ENCODE results near the gene PLA2G10.
"Not testable (repeated sequence)": the region's sequence is repeated elsewhere in the genome, so short reads cannot be mapped to it uniquely, and the experiment has no call there.

Gene PLA2G10

DNA sequence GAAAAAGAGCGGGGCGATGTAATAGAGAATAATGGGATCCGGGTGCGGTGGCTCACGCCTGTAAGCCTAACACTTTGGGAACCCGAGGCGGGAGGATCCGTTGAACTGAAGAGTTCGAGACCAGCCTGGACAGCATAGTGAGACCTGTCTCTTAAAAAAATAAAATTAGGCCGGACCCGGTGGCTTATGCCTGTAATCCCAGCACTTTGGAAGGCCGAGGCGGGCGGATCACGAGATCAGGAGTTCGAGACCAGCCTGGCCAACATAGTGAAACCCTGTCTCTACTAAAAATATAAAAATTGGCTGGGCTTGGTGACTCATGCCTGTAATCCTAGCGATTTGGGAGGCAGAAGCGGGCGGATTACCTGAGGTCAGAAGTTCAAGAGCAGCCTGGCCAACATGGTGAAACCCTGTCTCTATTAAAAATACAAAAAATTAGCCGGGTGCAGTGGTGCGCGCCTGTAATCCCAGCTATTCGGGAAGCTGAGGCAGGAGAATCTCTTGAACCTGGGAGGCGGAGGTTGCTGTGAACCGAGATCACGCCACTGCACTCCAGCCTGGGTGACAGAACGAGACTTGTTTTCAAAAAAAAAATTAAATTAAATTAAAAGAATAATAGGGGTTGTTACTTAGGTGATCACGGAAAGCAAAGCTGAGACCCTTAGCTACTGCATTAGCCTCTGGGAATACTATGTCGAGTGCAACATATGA lies 63.3 kb downstream of the PLA2G10 start:
- Histone ChIP-seq H3K27ac (replicated peaks; ENCODE audit: low read length) (peak overlapping the region; percentile 69), H3K4me3 (ENCODE audit: low read length in 2 of 2) (peak overlapping the region in 1 of 2 donors; percentile 88), H3K36me3 (replicated peaks in 1 of 2; ENCODE audit: control insufficient read depth in 2 of 2, insufficient read depth in 2 of 2, low read length in 2 of 2) (peaks cover 3 to 43% of the 10 kb centered on the region in 2 donors), H3K4me1 (ENCODE audit: control insufficient read depth in 2 of 2, insufficient read depth in 1 of 2, low read depth in 1 of 2, low read length in 2 of 2) (peaks cover 13 to 14% of the 10 kb centered on the region in 2 donors), H2AFZ (ENCODE audit: low read length) (peak overlapping the region; percentile 88), H3K4me2 (ENCODE audit: insufficient read depth, low read length, poor library complexity, severe bottlenecking) (peak overlapping the region; percentile 51)
- not testable (repeated sequence) for H2BK12ac ChIP-seq (ENCODE audit: low read length); H3K9ac ChIP-seq (ENCODE audit: low read depth, low read length, poor library complexity); H2AK5ac ChIP-seq (ENCODE audit: low read depth, low read length); H3K79me1 ChIP-seq (ENCODE audit: low read depth, low read length); H4K8ac ChIP-seq (ENCODE audit: low read depth, low read length); H3K14ac ChIP-seq (ENCODE audit: low read length); H3K4ac ChIP-seq (ENCODE audit: low read length); H3K18ac ChIP-seq (ENCODE audit: low read length); H2BK120ac ChIP-seq (ENCODE audit: low read depth, low read length); H3K9me3 ChIP-seq (replicated peaks in 1 of 2; ENCODE audit: control insufficient read depth in 2 of 2, insufficient read depth in 1 of 2, low read depth in 1 of 2, low read length in 2 of 2); H3K27me3 ChIP-seq (ENCODE audit: control insufficient read depth in 3 of 3, insufficient read depth in 3 of 3, low read depth in 1 of 3, low read length in 3 of 3); DNase-seq (ENCODE audit: low spot score); H3K23ac ChIP-seq (ENCODE audit: low read depth, low read length, poor library complexity); H2BK5ac ChIP-seq (ENCODE audit: low read length); H4K91ac ChIP-seq (ENCODE audit: low read depth, low read length, poor library complexity); H2BK15ac ChIP-seq (ENCODE audit: low read length)
- WGBS, 2 donors (ENCODE audit: extremely low coverage in 2 of 2, insufficient read length in 2 of 2, insufficient replicate concordance in 1 of 2): no CpG with 5 or more reads among the region's 29 CpGs

DNA sequence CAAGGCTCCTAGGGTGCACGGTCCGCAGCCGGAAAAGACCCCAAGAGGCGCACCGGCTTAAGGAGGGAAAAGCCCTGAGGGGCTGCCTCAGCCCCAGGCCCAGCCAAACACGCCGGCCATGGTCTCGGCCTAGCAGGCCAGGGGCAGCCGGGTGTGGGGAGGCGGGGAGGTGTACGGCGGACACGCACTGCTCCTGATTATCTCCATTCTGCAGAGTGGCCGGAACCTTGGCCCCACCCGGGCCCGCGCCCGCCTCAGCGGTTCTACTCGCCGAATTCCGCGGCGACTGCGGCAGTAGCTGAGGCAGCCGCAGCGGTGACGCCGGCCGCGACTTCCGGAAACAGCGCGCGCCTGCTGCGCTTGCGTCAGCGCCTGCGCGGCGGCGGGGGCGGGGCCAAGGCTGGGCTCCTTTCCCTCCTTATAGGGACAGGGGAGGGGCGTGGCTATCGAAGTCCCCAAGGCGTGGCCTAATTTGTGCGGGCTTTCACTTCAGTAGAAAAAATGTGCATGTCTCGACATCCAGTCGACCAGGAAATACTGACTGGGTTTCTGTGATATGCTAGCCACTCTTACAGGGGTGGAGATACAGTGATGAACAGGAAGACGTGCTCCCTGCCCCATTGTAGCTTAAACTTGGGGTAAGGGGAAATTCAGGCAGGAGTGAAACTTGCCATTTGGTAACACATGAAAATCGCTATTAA lies 64.0 kb downstream of the PLA2G10 start, which contains the start of gene PARN:
TSS of gene PARN (minus strand) at position 342 of the 701 bp plus-strand sequence. CDS start at position 207, 135 bp downstream.
- Histone ChIP-seq H2BK120ac (ENCODE audit: low read depth, low read length) (no peak within 1 kb of the TSS), H3K4me3 (ENCODE audit: low read length in 2 of 2) (peak within 1 kb of the TSS; percentile 86 to 88), H3K4ac (ENCODE audit: low read length) (no peak within 1 kb of the TSS), H3K27ac (replicated peaks; ENCODE audit: low read length) (peak within 1 kb of the TSS; percentile 69), H4K91ac (ENCODE audit: low read depth, low read length, poor library complexity) (peak within 1 kb of the TSS; percentile 38), H3K14ac (ENCODE audit: low read length) (peak within 1 kb of the TSS; percentile 39), H3K4me2 (ENCODE audit: insufficient read depth, low read length, poor library complexity, severe bottlenecking) (peak within 1 kb of the TSS; percentile 85), H2AK5ac (ENCODE audit: low read depth, low read length) (peak within 1 kb of the TSS; percentile 79), H2BK5ac (ENCODE audit: low read length) (peak within 1 kb of the TSS; percentile 54), H4K8ac (ENCODE audit: low read depth, low read length) (no peak within 1 kb of the TSS), H2BK12ac (ENCODE audit: low read length) (no peak within 1 kb of the TSS), H3K23ac (ENCODE audit: low read depth, low read length, poor library complexity) (peak within 1 kb of the TSS; percentile 96), H3K27me3 (ENCODE audit: control insufficient read depth in 3 of 3, insufficient read depth in 3 of 3, low read depth in 1 of 3, low read length in 3 of 3) (no peaks in the 10 kb centered on the region), H3K9me3 (replicated peaks in 1 of 2; ENCODE audit: control insufficient read depth in 2 of 2, insufficient read depth in 1 of 2, low read depth in 1 of 2, low read length in 2 of 2) (peaks cover 0 to 1% of the 10 kb centered on the region in 2 donors), H3K9ac (ENCODE audit: low read depth, low read length, poor library complexity) (peak within 1 kb of the TSS; percentile 97), H2BK15ac (ENCODE audit: low read length) (no peak within 1 kb of the TSS), H3K4me1 (ENCODE audit: control insufficient read depth in 2 of 2, insufficient read depth in 1 of 2, low read depth in 1 of 2, low read length in 2 of 2) (peaks cover 12 to 13% of the 10 kb centered on the region in 2 donors), H3K18ac (ENCODE audit: low read length) (peak within 1 kb of the TSS; percentile 84), H3K79me1 (ENCODE audit: low read depth, low read length) (peaks cover 7% of the 10 kb centered on the region), H2AFZ (ENCODE audit: low read length) (peak within 1 kb of the TSS; percentile 88), H3K36me3 (replicated peaks in 1 of 2; ENCODE audit: control insufficient read depth in 2 of 2, insufficient read depth in 2 of 2, low read length in 2 of 2) (peaks cover 3 to 46% of the 10 kb centered on the region in 2 donors)
- WGBS, 2 donors (ENCODE audit: extremely low coverage in 2 of 2, insufficient read length in 2 of 2, insufficient replicate concordance in 1 of 2): no CpG with 5 or more reads among the region's 51 CpGs
- peak; percentile 93 for DNase-seq (ENCODE audit: low spot score)

DNA sequence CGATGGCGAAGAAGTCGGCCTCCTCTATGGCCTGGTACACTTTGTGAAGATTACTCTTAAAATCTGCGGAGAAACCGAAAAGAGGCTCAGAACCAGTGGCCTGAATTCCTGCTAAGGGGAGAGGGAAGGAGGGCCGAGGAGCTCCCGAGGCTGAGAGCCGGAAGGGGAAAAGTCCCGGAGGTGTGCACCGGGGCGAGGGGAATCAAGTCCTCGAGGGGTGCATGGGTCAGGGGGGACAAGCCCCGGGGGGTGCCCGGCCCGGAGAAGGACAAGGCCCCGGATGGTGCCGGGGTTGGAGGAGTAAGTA lies 64.5 kb downstream of the PLA2G10 start:
- peak overlapping the region; percentile 28 for H3K27ac ChIP-seq (replicated peaks; ENCODE audit: low read length)
- H2BK12ac ChIP-seq (ENCODE audit: low read length): no peak overlapping the region
- peak overlapping the region; percentile 79 for H2AK5ac ChIP-seq (ENCODE audit: low read depth, low read length)
- H3K4me1 ChIP-seq (ENCODE audit: control insufficient read depth in 2 of 2, insufficient read depth in 1 of 2, low read depth in 1 of 2, low read length in 2 of 2): peaks cover 10 to 13% of the 10 kb centered on the region in 2 donors
- H4K91ac ChIP-seq (ENCODE audit: low read depth, low read length, poor library complexity): peak overlapping the region; percentile 38
- no peak overlapping the region for H2BK120ac ChIP-seq (ENCODE audit: low read depth, low read length)
- H3K4me3 ChIP-seq (ENCODE audit: low read length in 2 of 2): peak overlapping the region; percentile 86 to 88
- H3K4ac ChIP-seq (ENCODE audit: low read length): no peak overlapping the region
- peak overlapping the region; percentile 82 for H3K18ac ChIP-seq (ENCODE audit: low read length)
- H3K36me3 ChIP-seq (replicated peaks in 1 of 2; ENCODE audit: control insufficient read depth in 2 of 2, insufficient read depth in 2 of 2, low read length in 2 of 2): peaks cover 6 to 46% of the 10 kb centered on the region in 2 donors
- peaks cover 7% of the 10 kb centered on the region for H3K79me1 ChIP-seq (ENCODE audit: low read depth, low read length)
- peak overlapping the region; percentile 85 for H3K4me2 ChIP-seq (ENCODE audit: insufficient read depth, low read length, poor library complexity, severe bottlenecking)
- H3K14ac ChIP-seq (ENCODE audit: low read length): no peak overlapping the region
- no peak overlapping the region for H3K23ac ChIP-seq (ENCODE audit: low read depth, low read length, poor library complexity)
- H3K27me3 ChIP-seq (ENCODE audit: control insufficient read depth in 3 of 3, insufficient read depth in 3 of 3, low read depth in 1 of 3, low read length in 3 of 3): no peaks in the 10 kb centered on the region
- H3K9ac ChIP-seq (ENCODE audit: low read depth, low read length, poor library complexity): peak overlapping the region; percentile 97
- H4K8ac ChIP-seq (ENCODE audit: low read depth, low read length): no peak overlapping the region
- H2BK15ac ChIP-seq (ENCODE audit: low read length): no peak overlapping the region
- H3K9me3 ChIP-seq (replicated peaks in 1 of 2; ENCODE audit: control insufficient read depth in 2 of 2, insufficient read depth in 1 of 2, low read depth in 1 of 2, low read length in 2 of 2): peaks cover 0 to 1% of the 10 kb centered on the region in 2 donors
- no CpG with 5 or more reads among the region's 17 CpGs for WGBS, 2 donors (ENCODE audit: extremely low coverage in 2 of 2, insufficient read length in 2 of 2, insufficient replicate concordance in 1 of 2)
- peak overlapping the region; percentile 88 for H2AFZ ChIP-seq (ENCODE audit: low read length)
- no peak for DNase-seq (ENCODE audit: low spot score)
- peak overlapping the region; percentile 54 for H2BK5ac ChIP-seq (ENCODE audit: low read length)
